ENCODE data around the gene CDH16. TPM values are rescaled to one million over a fixed set of nuclear protein-coding genes. Genes with fewer than 3 reads are reported as not detected.

Gene CDH16
- total and polyA plus RNA-seq, 2 of the 13 experiments (the other 11 are each of a cell fraction or from before 2014, with no cell fraction given): 2.7 to 3.9 TPM

GRCh38 chr16:66928702-66929388, 10.2 kb upstream of the CDH16 start (continued):
- no peak for TF ChIP-seq NFE2L1 (CRISPR knock-in tag; IDR thresholded peaks at IDR 0.05; ENCODE audit: borderline replicate concordance)
- no peak for TF ChIP-seq ZFP37 (CRISPR knock-in tag; IDR thresholded peaks at IDR 0.05; ENCODE audit: borderline replicate concordance)
- no peak for TF ChIP-seq ZNF414 (CRISPR knock-in tag; IDR thresholded peaks at IDR 0.05)
- no peak for TF ChIP-seq ZNF225 (CRISPR knock-in tag; IDR thresholded peaks at IDR 0.05)
- TF ChIP-seq ZNF564 (CRISPR knock-in tag; IDR thresholded peaks at IDR 0.05): no peak
- no peak for TF ChIP-seq ZNF138 (CRISPR knock-in tag; IDR thresholded peaks at IDR 0.05; ENCODE audit: low read depth)
- TF ChIP-seq GLMP (CRISPR knock-in tag; IDR thresholded peaks at IDR 0.05; ENCODE audit: borderline replicate concordance): no peak
- TF ChIP-seq FOXK1 (CRISPR knock-in tag; IDR thresholded peaks at IDR 0.05; ENCODE audit: borderline replicate concordance, low read depth): no peak
- TF ChIP-seq ZNF598 (CRISPR knock-in tag; IDR thresholded peaks at IDR 0.05; ENCODE audit: borderline replicate concordance): no peak
- no peak for TF ChIP-seq MIER2 (CRISPR knock-in tag; IDR thresholded peaks at IDR 0.05)
- TF ChIP-seq ZNF142 (CRISPR knock-in tag; IDR thresholded peaks at IDR 0.05): no peak
- TF ChIP-seq RCOR2 (CRISPR knock-in tag; IDR thresholded peaks at IDR 0.05): no peak
- TF ChIP-seq MEIS1 (CRISPR knock-in tag; IDR thresholded peaks at IDR 0.05; ENCODE audit: borderline replicate concordance): no peak
- no peak for TF ChIP-seq DNMT3B (CRISPR knock-in tag; conservative IDR thresholded peaks at IDR 0.05)
- TF ChIP-seq CTCF (CRISPR knock-in tag; IDR thresholded peaks at IDR 0.05): peak; percentile 83
- TF ChIP-seq PAXIP1 (CRISPR knock-in tag; conservative IDR thresholded peaks at IDR 0.05): no peak

Data from HepG2 (cell line).